ENCODE data around the gene HRK. TPM values are rescaled to one million over a fixed set of nuclear protein-coding genes. Genes with fewer than 3 reads are reported as not detected.

Gene HRK
- under 1 TPM in 1 of 5 donors, not detected in 4; 0.18 TPM for total RNA-seq
- under 1 TPM in 2 of 3 donors, not detected in 1; 0.06 to 0.25 TPM for polyA plus RNA-seq
- long read RNA-seq, donor 1 = 0 reads
- long read RNA-seq, donor 2 = 0 reads
- long read RNA-seq, donor 3 = 0 reads
- long read RNA-seq, donor 4 = 0 reads
- long read RNA-seq, donor 5 = 0 reads
- long read RNA-seq, donor 6, full-length matches to known transcripts = 1 of 1 reads
- long read RNA-seq, donor 6, partial matches to known transcripts = 0 of 1 reads
- long read RNA-seq, donor 6, other reads (novel, unspliced or antisense) = 0 of 1 reads
- long read RNA-seq, donor 7 = 0 reads
- long read RNA-seq, donor 8, full-length matches to known transcripts = 1 of 1 reads
- long read RNA-seq, donor 8, partial matches to known transcripts = 0 of 1 reads
- long read RNA-seq, donor 8, other reads (novel, unspliced or antisense) = 0 of 1 reads
- long read RNA-seq, donor 9, full-length matches to known transcripts = 2 of 2 reads
- long read RNA-seq, donor 9, partial matches to known transcripts = 0 of 2 reads
- long read RNA-seq, donor 9, other reads (novel, unspliced or antisense) = 0 of 2 reads
- long read RNA-seq, donor 10 = 0 reads

DNA sequence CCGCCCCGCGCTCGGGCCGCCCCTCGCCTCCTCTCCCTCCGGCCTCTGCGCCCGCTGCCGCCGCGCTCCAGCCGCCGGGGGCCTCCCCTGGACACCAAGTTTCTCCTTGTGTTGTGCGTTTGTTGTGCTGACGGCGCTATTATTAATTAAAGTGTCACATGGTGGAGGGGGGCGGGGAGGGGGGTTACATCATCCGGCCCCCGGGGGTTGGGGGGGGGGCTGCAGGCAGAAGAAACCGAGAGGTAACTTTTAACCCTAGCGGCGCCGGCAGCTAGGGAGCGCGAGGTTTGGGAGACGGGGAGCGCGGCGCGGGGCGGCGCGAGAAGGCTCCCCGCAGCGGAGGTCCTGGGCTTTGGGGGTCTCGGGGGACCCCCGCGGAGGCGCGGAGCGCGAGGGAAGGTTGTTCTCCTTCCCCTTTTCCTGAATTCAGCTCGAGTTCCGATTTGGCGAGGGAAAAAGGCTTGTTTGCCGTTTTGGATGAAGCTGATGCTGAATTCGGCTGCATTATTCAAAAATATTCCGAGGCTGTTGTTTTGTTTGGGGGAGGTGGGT lies at the start of gene HRK:
Gene HRK (minus strand): TSS at position 117 of the 552 bp plus-strand sequence. CDS start 134 bp downstream, outside the sequence.
- Histone ChIP-seq H3K4me3 (peak within 1 kb of the TSS; percentile 36 to 57 (median 44)), H3K27ac (no peak within 1 kb of the TSS), H3K4me1 (peaks cover 39 to 46% (median 43%) of the 10 kb centered on the region in 4 donors), H3K9me3 (no peaks in the 10 kb centered on the region), H3K36me3 (no peaks in the 10 kb centered on the region), H3K27me3 (peaks cover 33 to 89% (median 73%) of the 10 kb centered on the region in 3 donors)
- WGBS, 5 donors = 0 to 1% (median 1%) methylated on average over 21 to 49 of the region's 49 CpGs
- no peak for DNase-seq
- no peak for TF ChIP-seq POLR2A (IDR thresholded peaks at IDR 0.05)
- no peak for TF ChIP-seq EP300 (IDR thresholded peaks at IDR 0.05)
- no peak for TF ChIP-seq POLR2AphosphoS5 (IDR thresholded peaks at IDR 0.05)
- TF ChIP-seq, protein P1, sequence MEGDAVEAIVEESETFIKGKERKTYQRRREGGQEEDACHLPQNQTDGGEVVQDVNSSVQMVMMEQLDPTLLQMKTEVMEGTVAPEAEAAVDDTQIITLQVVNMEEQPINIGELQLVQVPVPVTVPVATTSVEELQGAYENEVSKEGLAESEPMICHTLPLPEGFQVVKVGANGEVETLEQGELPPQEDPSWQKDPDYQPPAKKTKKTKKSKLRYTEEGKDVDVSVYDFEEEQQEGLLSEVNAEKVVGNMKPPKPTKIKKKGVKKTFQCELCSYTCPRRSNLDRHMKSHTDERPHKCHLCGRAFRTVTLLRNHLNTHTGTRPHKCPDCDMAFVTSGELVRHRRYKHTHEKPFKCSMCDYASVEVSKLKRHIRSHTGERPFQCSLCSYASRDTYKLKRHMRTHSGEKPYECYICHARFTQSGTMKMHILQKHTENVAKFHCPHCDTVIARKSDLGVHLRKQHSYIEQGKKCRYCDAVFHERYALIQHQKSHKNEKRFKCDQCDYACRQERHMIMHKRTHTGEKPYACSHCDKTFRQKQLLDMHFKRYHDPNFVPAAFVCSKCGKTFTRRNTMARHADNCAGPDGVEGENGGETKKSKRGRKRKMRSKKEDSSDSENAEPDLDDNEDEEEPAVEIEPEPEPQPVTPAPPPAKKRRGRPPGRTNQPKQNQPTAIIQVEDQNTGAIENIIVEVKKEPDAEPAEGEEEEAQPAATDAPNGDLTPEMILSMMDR (IDR thresholded peaks at IDR 0.05) = no peak
- intact Hi-C loops (cut with DNase I; ENCODE audit: low total_unique reads) = no loop called here

DNA sequence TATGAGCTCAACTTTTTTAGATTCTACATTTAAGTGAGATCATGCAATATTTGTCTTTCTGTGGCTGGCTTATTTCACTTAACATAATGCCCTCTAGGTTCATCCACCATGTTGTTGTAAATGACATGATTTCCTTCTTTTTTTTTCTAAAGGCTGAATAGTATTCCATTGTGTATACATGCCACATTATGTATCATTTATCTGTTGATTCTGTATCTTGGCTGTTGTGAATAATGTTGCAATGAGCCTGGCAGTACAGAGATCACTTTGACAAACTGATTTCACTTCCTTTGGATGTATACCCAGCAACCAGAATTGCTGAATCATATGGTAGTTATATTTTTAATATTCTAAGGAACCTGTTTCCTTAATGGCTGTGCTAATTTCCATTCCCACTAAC lies 48.6 kb upstream of the HRK start:
- Histone ChIP-seq H3K9me3 (no peaks in the 10 kb centered on the region), H3K27me3 (no peaks in the 10 kb centered on the region), H3K4me1 (peaks cover 17 to 66% (median 39%) of the 10 kb centered on the region in 4 donors), H3K4me3 (no peak overlapping the region), H3K36me3 (peaks cover 4 to 23% (median 17%) of the 10 kb centered on the region in 4 donors), H3K27ac (no peak overlapping the region)
- TF ChIP-seq, protein P1 (IDR thresholded peaks at IDR 0.05) = no peak
- TF ChIP-seq POLR2A (IDR thresholded peaks at IDR 0.05) (no peak), POLR2AphosphoS5 (IDR thresholded peaks at IDR 0.05) (no peak), EP300 (IDR thresholded peaks at IDR 0.05) (no peak)
- intact Hi-C loops (cut with DNase I; ENCODE audit: low total_unique reads) = no loop called here
- DNase-seq = no peak

DNA sequence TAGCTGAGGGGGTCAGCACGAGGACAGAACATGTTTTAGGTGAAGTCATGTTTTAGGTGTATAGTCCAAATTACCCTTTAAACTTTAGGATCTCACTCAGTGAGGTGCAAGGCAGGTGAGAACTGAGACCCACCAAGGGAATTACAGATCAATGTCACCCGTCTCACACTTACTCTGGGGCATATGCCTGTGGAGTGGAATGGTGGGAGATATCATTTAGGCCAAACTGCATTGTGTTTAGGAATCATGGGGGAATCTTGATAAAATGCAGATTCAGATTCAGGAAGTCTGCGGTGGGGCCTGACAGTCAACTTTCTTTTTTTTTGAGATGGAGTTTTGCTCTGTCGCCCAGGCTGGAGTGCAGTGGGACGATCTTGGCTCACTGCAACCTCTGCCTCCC lies 47.3 kb upstream of the HRK start:
- Histone ChIP-seq H3K4me3 (no peak overlapping the region), H3K4me1 (peaks cover 16 to 59% (median 39%) of the 10 kb centered on the region in 4 donors), H3K36me3 (peaks cover 4 to 23% (median 17%) of the 10 kb centered on the region in 4 donors), H3K9me3 (no peaks in the 10 kb centered on the region), H3K27ac (no peak overlapping the region), H3K27me3 (no peaks in the 10 kb centered on the region)
- DNase-seq = no peak
- no peak for TF ChIP-seq EP300 (IDR thresholded peaks at IDR 0.05)
- TF ChIP-seq POLR2AphosphoS5 (IDR thresholded peaks at IDR 0.05) = no peak
- intact Hi-C loops (cut with DNase I; ENCODE audit: low total_unique reads) = no loop called here
- 90 to 97% (median 95%) methylated on average over 5 of the region's 5 CpGs for WGBS, 5 donors

DNA sequence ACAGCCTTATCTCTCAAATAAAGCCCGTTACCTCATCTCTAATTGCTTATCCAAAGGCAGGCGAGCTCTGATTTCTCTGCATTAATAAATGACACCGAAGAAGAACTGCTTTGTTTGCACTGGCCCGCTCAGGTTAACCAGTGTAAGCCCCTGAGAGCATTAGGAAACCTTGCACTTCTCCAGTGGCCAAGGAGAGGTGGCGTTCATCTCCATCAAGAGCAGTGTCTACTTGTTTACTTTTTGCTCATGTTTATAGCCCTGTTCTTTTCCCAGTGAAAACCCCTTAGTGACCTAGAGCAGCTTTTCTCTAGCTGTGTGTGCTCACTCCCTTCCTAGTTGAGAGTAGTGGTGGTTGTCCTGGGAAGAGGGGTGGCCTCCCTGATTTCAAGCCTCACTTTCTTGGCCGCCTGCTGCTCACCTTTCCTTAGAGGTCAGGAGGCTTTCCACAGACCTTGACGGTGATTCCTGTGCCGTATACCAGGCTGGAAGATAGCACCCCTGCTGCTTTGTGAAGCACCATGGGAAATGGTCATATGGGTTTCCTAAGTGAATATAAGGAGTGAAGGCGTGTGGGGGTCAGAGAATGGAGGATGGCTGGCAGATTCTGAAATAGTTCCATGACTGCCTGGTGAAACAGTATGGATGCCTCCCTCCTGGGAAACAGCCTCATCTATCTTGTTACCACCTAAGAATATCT lies 46.2 kb upstream of the HRK start:
- WGBS, 5 donors = 70 to 80% (median 75%) methylated on average over 9 of the region's 9 CpGs
- no peak for DNase-seq
- intact Hi-C loops (cut with DNase I; ENCODE audit: low total_unique reads) = no loop called here
- no peaks in the 10 kb centered on the region for H3K27me3 ChIP-seq
- no peaks in the 10 kb centered on the region for H3K9me3 ChIP-seq
- H3K4me1 ChIP-seq = peaks cover 13 to 49% (median 31%) of the 10 kb centered on the region in 4 donors
- TF ChIP-seq EP300 (IDR thresholded peaks at IDR 0.05) = no peak
- TF ChIP-seq, protein P1 (IDR thresholded peaks at IDR 0.05) = no peak
- no peak for TF ChIP-seq POLR2AphosphoS5 (IDR thresholded peaks at IDR 0.05)
- TF ChIP-seq POLR2A (IDR thresholded peaks at IDR 0.05) = no peak
- H3K4me3 ChIP-seq = no peak overlapping the region
- H3K36me3 ChIP-seq = peaks cover 4 to 23% (median 17%) of the 10 kb centered on the region in 4 donors
- H3K27ac ChIP-seq = peak overlapping the region in 2 of 5 donors; percentile 10 to 43

Measured in stomach (tissue), 19 donors.